HG03039 (cell line): ENCODE measurements around the gene NXPH1.
"Not testable (repeated sequence)": the region's sequence is repeated elsewhere in the genome, so short reads cannot be mapped to it uniquely, and the experiment has no call there.

Source experiments
- ATAC-seq: cut with Tn5 transposase; IDR thresholded peaks from one replicate; pipeline ENCODE4 v1.9.1; 2021; ENCODE audit warnings: mild to moderate bottlenecking, moderate library complexity; ENCODE audit not compliant: unreplicated experiment

NXPH1 gene

GRCh38 chr7:8668627-8669500 lies 235.5 kb downstream of the NXPH1 start:
- no peak for ATAC-seq

- no peak for ATAC-seq
Observed at GRCh38 chr7:8669501-8669851, 236.1 kb downstream of the NXPH1 start.

DNA sequence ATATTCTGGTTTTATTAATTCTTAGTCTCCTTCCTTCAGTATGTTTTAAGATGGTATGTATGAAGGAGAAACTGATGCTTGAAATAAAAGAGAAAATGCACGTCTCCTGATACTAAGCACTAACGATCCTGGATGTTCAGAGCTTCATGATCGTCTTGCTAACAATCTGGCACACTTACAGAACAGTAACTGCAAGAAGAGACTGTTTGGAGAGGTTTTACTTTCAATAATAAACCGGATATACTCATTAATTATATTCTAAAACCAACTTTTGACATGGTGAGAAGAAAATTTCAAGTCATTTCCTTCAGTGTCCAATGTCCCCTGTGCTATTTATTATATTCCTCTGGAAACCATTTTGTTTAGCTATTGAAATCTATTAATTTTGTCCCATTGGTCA lies 251.0 kb downstream of the NXPH1 start:
- ATAC-seq, result no peak

- ATAC-seq, result no peak
Observed at GRCh38 chr7:8699875-8700624, 266.6 kb downstream of the NXPH1 start.

DNA sequence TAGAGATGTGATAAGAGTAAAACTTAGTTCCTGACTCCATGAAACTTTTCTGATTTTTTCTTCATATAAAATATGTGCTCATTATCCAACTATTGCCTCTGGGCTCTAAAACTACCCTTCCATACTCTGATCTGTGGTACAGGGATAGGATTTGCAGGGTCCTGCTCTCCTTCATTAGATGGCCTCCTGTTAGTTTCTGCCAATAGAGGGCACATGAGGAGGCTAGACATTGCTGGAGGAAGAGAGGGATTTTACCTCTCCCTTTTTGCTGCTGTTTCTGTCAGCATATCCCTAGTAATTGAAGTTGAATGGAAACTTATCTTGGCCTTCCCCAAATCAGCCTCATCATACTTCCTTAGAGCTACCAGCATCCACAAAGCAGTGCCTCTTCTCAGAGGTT lies 269.4 kb downstream of the NXPH1 start:
- no peak for ATAC-seq

GRCh38 chr7:8710124-8710523 lies 276.7 kb downstream of the NXPH1 start:
- no peak for ATAC-seq

DNA sequence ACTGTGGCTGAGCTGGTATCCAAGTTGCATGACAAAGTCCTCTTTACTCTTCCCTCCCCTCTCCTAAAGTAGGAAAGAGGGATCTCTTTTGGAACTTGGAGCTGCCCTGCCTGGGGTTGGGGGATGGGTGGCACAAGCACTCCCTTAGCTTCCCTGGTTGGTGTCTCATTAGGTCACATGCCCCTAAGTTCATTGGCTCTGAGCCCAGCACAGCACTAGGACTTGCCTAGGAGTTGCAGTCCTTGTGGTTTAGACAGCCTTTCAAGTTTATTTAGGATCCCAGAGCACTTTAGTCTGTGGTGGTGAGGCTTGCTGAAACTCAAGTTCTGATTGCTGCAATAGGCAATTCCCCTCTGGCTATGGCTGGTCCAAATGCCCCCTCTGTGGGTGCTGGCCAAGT lies 281.4 kb downstream of the NXPH1 start:
- no peak for ATAC-seq

- ATAC-seq, result no peak
Observed at GRCh38 chr7:8719102-8719501, 285.7 kb downstream of the NXPH1 start.

GRCh38 chr7:8724080-8724718 lies 290.8 kb downstream of the NXPH1 start:
- peak; percentile 93 for ATAC-seq

DNA sequence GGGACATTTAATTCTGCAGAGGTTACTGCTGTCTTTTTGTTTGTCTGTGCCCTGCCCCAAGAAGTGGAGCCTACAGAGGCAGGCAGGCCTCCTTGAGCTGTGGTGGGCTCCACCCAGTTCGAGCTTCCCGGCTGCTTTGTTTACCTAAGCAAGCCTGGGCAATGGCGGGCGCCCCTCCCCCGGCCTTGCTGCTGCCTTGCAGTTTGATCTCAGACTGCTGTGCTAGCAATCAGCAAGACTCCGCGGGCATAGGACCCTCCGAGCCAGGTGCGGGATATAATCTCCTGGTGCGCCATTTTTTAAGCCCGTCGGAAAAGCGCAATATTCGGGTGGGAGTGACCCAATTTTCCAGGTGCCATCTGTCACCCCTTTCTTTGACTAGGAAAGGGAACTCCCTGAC lies 298.3 kb downstream of the NXPH1 start:
- ATAC-seq, result not testable (repeated sequence)

- ATAC-seq, result no peak
Observed at GRCh38 chr7:8739837-8740236, 306.4 kb downstream of the NXPH1 start.

- no peak for ATAC-seq
Observed at GRCh38 chr7:8742837-8743236, 309.4 kb downstream of the NXPH1 start.

GRCh38 chr7:8747338-8747737 lies 313.9 kb downstream of the NXPH1 start:
- ATAC-seq, result no peak

DNA sequence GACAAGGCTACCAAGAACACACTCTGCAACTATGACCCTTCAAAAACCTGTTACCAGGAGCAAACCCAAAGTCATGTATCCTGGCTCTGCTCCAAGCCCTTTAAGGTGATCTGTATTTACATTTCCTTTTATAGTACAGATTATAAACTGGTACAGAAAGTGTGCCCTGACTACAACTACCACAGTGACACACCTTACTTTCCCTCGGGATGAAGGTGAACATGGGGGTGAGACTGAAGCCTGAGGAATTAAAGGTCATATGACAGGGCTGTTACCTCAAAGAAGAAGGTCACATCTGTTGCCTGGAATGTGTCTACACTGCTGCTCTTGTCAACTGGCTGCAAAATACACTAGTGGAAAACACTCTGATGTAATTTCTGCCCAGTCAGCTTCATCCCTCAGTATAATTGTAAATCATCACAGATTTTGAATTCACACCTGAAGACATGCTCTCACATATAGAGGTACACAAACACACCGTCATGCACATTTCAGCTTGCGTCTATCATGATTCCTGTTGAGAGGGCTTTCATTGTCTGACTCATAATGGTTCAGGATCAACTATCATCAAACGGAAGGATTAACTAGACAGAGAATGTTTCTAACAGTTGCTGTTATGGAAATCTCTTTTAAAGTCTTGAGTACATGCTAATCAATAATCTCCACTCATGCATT lies 318.3 kb downstream of the NXPH1 start:
- no peak for ATAC-seq

DNA sequence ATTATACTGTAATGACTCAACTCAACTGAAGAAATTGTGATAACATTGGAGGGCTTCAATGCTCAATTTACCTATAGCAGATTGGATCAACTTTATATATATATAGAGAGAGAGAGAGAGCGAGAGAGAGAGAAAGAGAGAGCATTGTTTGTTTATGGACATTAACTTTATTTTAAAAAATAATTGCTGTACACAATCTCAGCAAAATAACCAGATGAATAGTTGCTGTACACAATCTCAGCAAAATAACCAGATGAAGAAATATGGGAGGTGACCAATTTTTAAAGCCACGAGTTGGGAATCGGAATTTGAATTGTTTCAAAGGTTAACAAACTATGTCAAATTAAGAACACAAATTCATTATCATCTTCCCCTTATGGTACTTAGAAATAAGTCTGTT lies 319.9 kb downstream of the NXPH1 start:
- ATAC-seq, result no peak

DNA sequence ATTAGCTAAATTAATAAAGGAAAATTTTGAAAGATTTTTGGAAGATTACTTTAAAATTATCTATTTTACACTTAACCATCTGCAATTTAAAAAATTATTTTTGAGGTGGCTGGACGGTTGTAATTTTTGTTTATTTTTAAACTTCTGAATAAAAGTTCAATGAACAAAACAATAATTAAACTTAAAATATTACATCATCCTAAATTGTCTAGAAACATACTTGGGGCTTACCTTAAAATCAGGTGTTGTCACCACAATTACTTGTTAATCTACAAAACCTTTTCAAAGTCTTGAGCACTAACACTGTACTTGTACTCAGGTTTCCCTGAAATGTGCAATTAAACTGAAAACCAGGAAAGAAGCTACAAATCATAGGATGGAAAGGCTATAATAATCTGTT lies 328.3 kb downstream of the NXPH1 start:
- ATAC-seq, result no peak

DNA sequence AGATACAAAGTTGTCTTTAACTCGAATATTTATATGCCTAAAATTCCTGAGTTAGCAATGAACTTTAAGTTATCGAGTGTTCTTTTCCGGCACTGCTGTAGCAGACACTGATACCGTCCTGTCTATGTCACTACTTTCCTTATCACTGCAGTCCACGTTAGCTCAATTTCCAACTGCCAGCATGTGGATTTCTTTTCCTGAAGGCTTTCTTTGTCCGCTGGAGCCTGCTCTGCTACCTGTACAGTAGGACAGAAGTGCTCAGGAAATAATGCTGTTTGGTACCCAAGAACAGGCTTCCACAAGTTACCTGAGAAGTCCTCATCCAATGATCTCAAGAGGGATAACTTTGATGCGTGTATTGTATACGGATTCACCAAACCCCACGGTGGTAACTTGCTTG lies 329.4 kb downstream of the NXPH1 start:
- no peak for ATAC-seq

DNA sequence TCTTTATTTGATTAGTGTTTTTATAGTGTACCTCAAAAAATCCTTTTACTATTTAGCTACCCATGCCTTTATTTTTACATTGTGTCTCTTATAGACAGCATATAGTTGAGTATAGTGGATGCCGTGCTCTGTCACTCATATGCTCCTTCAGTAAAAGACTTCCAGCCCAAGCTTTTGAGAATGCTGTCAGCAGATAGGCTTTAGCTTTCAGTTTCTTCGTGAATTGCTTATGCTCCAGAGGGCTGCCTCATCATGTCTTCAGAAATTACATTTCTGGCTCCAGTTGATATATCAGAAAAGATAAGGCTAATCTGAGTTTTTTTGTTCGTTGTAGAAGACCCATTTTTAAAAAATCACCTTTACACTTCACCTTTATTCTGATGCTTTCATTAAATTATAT lies 332.0 kb downstream of the NXPH1 start:
- ATAC-seq, result no peak

DNA sequence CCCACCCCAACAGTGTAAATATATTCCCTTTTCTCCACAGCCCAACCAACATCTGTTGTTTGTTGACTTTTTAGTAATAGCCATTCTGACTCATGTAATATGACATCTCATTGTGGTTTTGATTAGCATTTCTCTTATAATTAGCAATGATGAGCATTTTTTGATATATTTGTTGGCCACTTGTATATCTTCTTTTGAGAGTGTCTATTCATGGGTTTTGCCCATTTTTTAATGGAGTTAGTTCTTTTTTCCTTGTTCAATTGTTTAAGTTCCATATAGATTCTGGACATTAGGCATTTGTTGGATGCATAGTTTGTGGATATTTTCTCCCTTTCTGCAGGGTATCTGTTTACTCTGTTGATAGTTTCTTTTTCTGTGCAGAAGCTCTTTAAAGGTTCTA lies 340.1 kb downstream of the NXPH1 start:
- ATAC-seq, result no peak

GRCh38 chr7:8778459-8778858 lies 345.1 kb downstream of the NXPH1 start:
- ATAC-seq, result no peak

GRCh38 chr7:8781166-8781565 lies 347.8 kb downstream of the NXPH1 start:
- ATAC-seq, result no peak
